Subcutaneous abdominal adipose tissue (tissue), 5 donors: ENCODE measurements around the gene CINP.
"Not testable (repeated sequence)": the region's sequence is repeated elsewhere in the genome, so short reads cannot be mapped to it uniquely, and the experiment has no call there.

ENCODE experiments used
- H3K27ac ChIP-seq: one replicate; pipeline ENCODE4 v1.7.0; 2013; ENCODE audit warnings: low read depth, mild to moderate bottlenecking, inconsistent platforms, low read length, moderate library complexity
- H3K27me3 ChIP-seq, 5 donors: one replicate each; pipeline ENCODE4 v1.7.0; 2013; ENCODE audit warnings: low read length in 5 of 5, inconsistent platforms in 1 of 5; ENCODE audit not compliant: control insufficient read depth in 5 of 5, insufficient read depth in 4 of 5
- H3K36me3 ChIP-seq, 5 donors: one replicate each; pipeline ENCODE4 v1.7.0; 2013; ENCODE audit warnings: low read length in 5 of 5; ENCODE audit not compliant: control insufficient read depth in 5 of 5, insufficient read depth in 5 of 5
- H3K4me1 ChIP-seq, 5 donors: one replicate each; pipeline ENCODE4 v1.7.0; 2013; ENCODE audit warnings: low read length in 5 of 5, mild to moderate bottlenecking in 3 of 5, moderate library complexity in 1 of 5; ENCODE audit not compliant: control insufficient read depth in 5 of 5, insufficient read depth in 5 of 5
- H3K4me3 ChIP-seq, 5 donors: one replicate each; pipeline ENCODE4 v1.7.0; 2013; ENCODE audit warnings: low read length in 5 of 5, low read depth in 1 of 5
- H3K9ac ChIP-seq, 5 donors: one replicate each; pipeline ENCODE4 v1.7.0; 2013; ENCODE audit warnings: low read length in 5 of 5, mild to moderate bottlenecking in 4 of 5, moderate library complexity in 3 of 5
- H3K9me3 ChIP-seq, 5 donors: one replicate each; pipeline ENCODE4 v1.7.0; 2013; ENCODE audit warnings: low read length in 5 of 5; ENCODE audit not compliant: control insufficient read depth in 5 of 5
- donor health status: healthy.
- donor health status: healthy.
- donor health status: healthy.
- donor health status: healthy.
- donor health status: healthy.

Gene CINP

GRCh38 chr14:102344485-102344884 is 18.2 kb downstream of the CINP start:
- H3K4me3 ChIP-seq, result no peak overlapping the region
- H3K27me3 ChIP-seq, result no peaks in the 10 kb centered on the region
- H3K27ac ChIP-seq, result no peak overlapping the region
- no peak overlapping the region for H3K9ac ChIP-seq
- H3K36me3 ChIP-seq, result peaks cover 4 to 89% (median 74%) of the 10 kb centered on the region in 5 donors
- no peaks in the 10 kb centered on the region for H3K4me1 ChIP-seq
- H3K9me3 ChIP-seq, result no peaks in the 10 kb centered on the region

- no peaks in the 10 kb centered on the region for H3K9me3 ChIP-seq
- H3K9ac ChIP-seq, result no peak overlapping the region
- no peak overlapping the region for H3K4me3 ChIP-seq
- no peaks in the 10 kb centered on the region for H3K27me3 ChIP-seq
- H3K36me3 ChIP-seq, result peaks cover under 1 to 88% (median 72%) of the 10 kb centered on the region in 5 donors
- no peak overlapping the region for H3K27ac ChIP-seq
- H3K4me1 ChIP-seq, result no peaks in the 10 kb centered on the region
Measured at GRCh38 chr14:102344084-102344483, 18.6 kb downstream of the CINP start.

- Histone ChIP-seq H3K36me3 (peaks cover 0 to 86% (median 66%) of the 10 kb centered on the region in 5 donors), H3K9ac (no peak overlapping the region), H3K27ac (no peak overlapping the region), H3K27me3 (no peaks in the 10 kb centered on the region), H3K9me3 (no peaks in the 10 kb centered on the region), H3K4me3 (no peak overlapping the region), H3K4me1 (no peaks in the 10 kb centered on the region)
Measured at GRCh38 chr14:102342238-102342637, 20.5 kb downstream of the CINP start.

GRCh38 chr14:102341566-102341965 is 21.1 kb downstream of the CINP start:
- Histone ChIP-seq H3K27ac (no peak overlapping the region), H3K4me1 (no peaks in the 10 kb centered on the region), H3K4me3 (no peak overlapping the region), H3K27me3 (no peaks in the 10 kb centered on the region), H3K36me3 (peaks cover 0 to 81% (median 60%) of the 10 kb centered on the region in 5 donors), H3K9me3 (no peaks in the 10 kb centered on the region), H3K9ac (no peak overlapping the region)

- Histone ChIP-seq H3K27me3 (no peaks in the 10 kb centered on the region), H3K36me3 (peaks cover 0 to 65% (median 45%) of the 10 kb centered on the region in 5 donors), H3K9me3 (no peaks in the 10 kb centered on the region), H3K27ac (no peak overlapping the region), H3K4me1 (peaks cover 0 to 17% (median 14%) of the 10 kb centered on the region in 5 donors), H3K4me3 (no peak overlapping the region), H3K9ac (no peak overlapping the region)
Measured at GRCh38 chr14:102338724-102339123, 24.0 kb downstream of the CINP start.

- Histone ChIP-seq H3K36me3 (peaks cover 0 to 44% (median 29%) of the 10 kb centered on the region in 5 donors), H3K9ac (no peak overlapping the region), H3K4me3 (no peak overlapping the region), H3K27ac (no peak overlapping the region), H3K9me3 (no peaks in the 10 kb centered on the region), H3K27me3 (no peaks in the 10 kb centered on the region), H3K4me1 (peaks cover 2 to 22% (median 19%) of the 10 kb centered on the region in 5 donors)
Measured at GRCh38 chr14:102335163-102335562, 27.5 kb downstream of the CINP start.

- no peaks in the 10 kb centered on the region for H3K9me3 ChIP-seq
- peak overlapping the region in 1 of 5 donors; percentile 24 for H3K9ac ChIP-seq
- peaks cover 2 to 22% (median 19%) of the 10 kb centered on the region in 5 donors for H3K4me1 ChIP-seq
- peaks cover 0 to 41% (median 26%) of the 10 kb centered on the region in 5 donors for H3K36me3 ChIP-seq
- no peak overlapping the region for H3K4me3 ChIP-seq
- H3K27ac ChIP-seq, result no peak overlapping the region
- H3K27me3 ChIP-seq, result no peaks in the 10 kb centered on the region
Measured at GRCh38 chr14:102333795-102334705, 28.6 kb downstream of the CINP start.

GRCh38 chr14:102333390-102333789 is 29.3 kb downstream of the CINP start:
- no peak overlapping the region for H3K4me3 ChIP-seq
- no peaks in the 10 kb centered on the region for H3K9me3 ChIP-seq
- no peaks in the 10 kb centered on the region for H3K27me3 ChIP-seq
- peaks cover 0 to 35% (median 20%) of the 10 kb centered on the region in 5 donors for H3K36me3 ChIP-seq
- no peak overlapping the region for H3K9ac ChIP-seq
- H3K4me1 ChIP-seq, result peaks cover 2 to 22% (median 19%) of the 10 kb centered on the region in 5 donors
- no peak overlapping the region for H3K27ac ChIP-seq

- no peak overlapping the region for H3K9ac ChIP-seq
- no peak overlapping the region for H3K27ac ChIP-seq
- peaks cover 0 to 28% (median 13%) of the 10 kb centered on the region in 5 donors for H3K36me3 ChIP-seq
- no peaks in the 10 kb centered on the region for H3K27me3 ChIP-seq
- H3K4me1 ChIP-seq, result peaks cover 2 to 28% (median 23%) of the 10 kb centered on the region in 5 donors
- no peak overlapping the region for H3K4me3 ChIP-seq
- H3K9me3 ChIP-seq, result no peaks in the 10 kb centered on the region
Measured at GRCh38 chr14:102330806-102331205, 31.9 kb downstream of the CINP start.

GRCh38 chr14:102329381-102329780 is 33.3 kb downstream of the CINP start:
- not testable (repeated sequence) for H3K9ac ChIP-seq, H3K27me3 ChIP-seq, H3K4me3 ChIP-seq, H3K9me3 ChIP-seq, H3K27ac ChIP-seq
- H3K36me3 ChIP-seq, result peaks cover 0 to 25% (median 14%) of the 10 kb centered on the region in 5 donors
- peaks cover 2 to 18% (median 15%) of the 10 kb centered on the region in 5 donors for H3K4me1 ChIP-seq
